Measurements from ENCODE around the gene ERMP1.

ERMP1 gene

GRCh38 chr9:5764130-5764868, 68.6 kb downstream of the ERMP1 start:
- H3K4me2 ChIP-seq (ENCODE audit: low read depth, low read length, poor library complexity, severe bottlenecking), result no peak overlapping the region
- no peak overlapping the region for H2AFZ ChIP-seq (ENCODE audit: low read length)
- H3K27me3 ChIP-seq (ENCODE audit: insufficient read depth, low read length, poor library complexity, severe bottlenecking), result no peaks in the 10 kb centered on the region

GRCh38 chr9:5762421-5762820, 70.5 kb downstream of the ERMP1 start:
- no peaks in the 10 kb centered on the region for H3K9me3 ChIP-seq (ENCODE audit: insufficient read depth, low read depth, low read length)
- H3K9me2 ChIP-seq (replicated peaks; ENCODE audit: low read depth, low read length), result no peaks in the 10 kb centered on the region
- H4K20me1 ChIP-seq (ENCODE audit: insufficient read depth, low read length, poor library complexity, severe bottlenecking), result no peaks in the 10 kb centered on the region
- no peaks in the 10 kb centered on the region for H3K4me1 ChIP-seq (ENCODE audit: insufficient read depth, low read length, poor library complexity, severe bottlenecking)
- peaks cover 68% of the 10 kb centered on the region; the same call in 1 of the 2 replicates for H3K36me3 ChIP-seq (ENCODE audit: insufficient read depth, low read length)
- no peak overlapping the region for H3K4me3 ChIP-seq (ENCODE audit: low read length, poor library complexity, severe bottlenecking)
- TF ChIP-seq EZH2phosphoT487 (IDR thresholded peaks at IDR 0.05; ENCODE audit: borderline replicate concordance), result no peak
- no peak for TF ChIP-seq CTCF (conservative IDR thresholded peaks at IDR 0.05; ENCODE audit: low read length)
- no peak overlapping the region for H3K4me2 ChIP-seq (ENCODE audit: low read depth, low read length, poor library complexity, severe bottlenecking)
- no peaks in the 10 kb centered on the region for H3K79me2 ChIP-seq (ENCODE audit: insufficient read depth, low read length)
- no peaks in the 10 kb centered on the region for H3F3A ChIP-seq (ENCODE audit: low read depth)
- no peak overlapping the region for H2AFZ ChIP-seq (ENCODE audit: low read length)
- H3K27me3 ChIP-seq (ENCODE audit: insufficient read depth, low read length, poor library complexity, severe bottlenecking), result no peaks in the 10 kb centered on the region
- H3K9ac ChIP-seq (ENCODE audit: low read depth, low read length, poor library complexity, severe bottlenecking), result no peak overlapping the region

More at GRCh38 chr9:5764130-5764868, 68.6 kb downstream of the ERMP1 start:
- no peaks in the 10 kb centered on the region for H4K20me1 ChIP-seq (ENCODE audit: insufficient read depth, low read length, poor library complexity, severe bottlenecking)
- no peak overlapping the region for H3K9ac ChIP-seq (ENCODE audit: low read depth, low read length, poor library complexity, severe bottlenecking)
- H3K4me3 ChIP-seq (ENCODE audit: low read length, poor library complexity, severe bottlenecking), result no peak overlapping the region
- no peaks in the 10 kb centered on the region for H3F3A ChIP-seq (ENCODE audit: low read depth)
- H3K9me3 ChIP-seq (ENCODE audit: insufficient read depth, low read depth, low read length), result no peaks in the 10 kb centered on the region
- no peaks in the 10 kb centered on the region for H3K4me1 ChIP-seq (ENCODE audit: insufficient read depth, low read length, poor library complexity, severe bottlenecking)
- H3K79me2 ChIP-seq (ENCODE audit: insufficient read depth, low read length), result no peaks in the 10 kb centered on the region
- H3K36me3 ChIP-seq (ENCODE audit: insufficient read depth, low read length), result peaks cover 68% of the 10 kb centered on the region; the same call in 1 of the 2 replicates
- TF ChIP-seq EZH2phosphoT487 (IDR thresholded peaks at IDR 0.05; ENCODE audit: borderline replicate concordance) (no peak), CTCF (conservative IDR thresholded peaks at IDR 0.05; ENCODE audit: low read length) (no peak)
- H3K9me2 ChIP-seq (replicated peaks; ENCODE audit: low read depth, low read length), result no peaks in the 10 kb centered on the region

DNA sequence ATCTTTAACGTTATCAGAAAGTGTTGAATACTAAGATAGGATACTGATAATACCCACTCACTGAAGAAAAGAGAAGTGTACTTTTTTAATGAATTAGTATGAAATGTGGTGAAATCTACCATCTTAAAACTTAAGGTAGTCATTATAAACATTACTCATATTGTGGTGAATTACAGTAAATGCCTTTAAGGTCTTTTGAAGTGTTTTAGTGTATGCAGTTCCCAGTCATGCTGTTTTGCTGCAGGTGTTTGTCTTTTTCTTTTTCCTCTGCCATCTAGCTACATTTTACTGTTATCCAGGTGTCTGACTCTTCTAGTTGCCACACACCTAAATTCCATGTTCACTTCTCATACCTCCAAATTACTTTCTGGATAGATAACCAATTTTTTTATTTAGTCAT, 72.6 kb downstream of the ERMP1 start:
- no peak overlapping the region for H3K4me3 ChIP-seq (ENCODE audit: low read length, poor library complexity, severe bottlenecking)
- H3K9me2 ChIP-seq (replicated peaks; ENCODE audit: low read depth, low read length), result no peaks in the 10 kb centered on the region
- no peaks in the 10 kb centered on the region for H3F3A ChIP-seq (ENCODE audit: low read depth)
- H4K20me1 ChIP-seq (ENCODE audit: insufficient read depth, low read length, poor library complexity, severe bottlenecking), result no peaks in the 10 kb centered on the region
- no peak overlapping the region for H3K4me2 ChIP-seq (ENCODE audit: low read depth, low read length, poor library complexity, severe bottlenecking)
- no peaks in the 10 kb centered on the region for H3K4me1 ChIP-seq (ENCODE audit: insufficient read depth, low read length, poor library complexity, severe bottlenecking)
- H3K9ac ChIP-seq (ENCODE audit: low read depth, low read length, poor library complexity, severe bottlenecking), result no peak overlapping the region
- no peak overlapping the region for H2AFZ ChIP-seq (ENCODE audit: low read length)
- H3K36me3 ChIP-seq (ENCODE audit: insufficient read depth, low read length), result peaks cover 56% of the 10 kb centered on the region; the same call in 1 of the 2 replicates
- TF ChIP-seq CTCF (conservative IDR thresholded peaks at IDR 0.05; ENCODE audit: low read length) (no peak), EZH2phosphoT487 (IDR thresholded peaks at IDR 0.05; ENCODE audit: borderline replicate concordance) (no peak)
- no peaks in the 10 kb centered on the region for H3K27me3 ChIP-seq (ENCODE audit: insufficient read depth, low read length, poor library complexity, severe bottlenecking)
- no peaks in the 10 kb centered on the region for H3K9me3 ChIP-seq (ENCODE audit: insufficient read depth, low read depth, low read length)
- no peaks in the 10 kb centered on the region for H3K79me2 ChIP-seq (ENCODE audit: insufficient read depth, low read length)

Data from Loucy (cell line).